Globus pallidus (tissue), 1 donor: ENCODE measurements around the gene PRDM13.
"Not testable (repeated sequence)": the region's sequence is repeated elsewhere in the genome, so short reads cannot be mapped to it uniquely, and the experiment has no call there.

Experiments
- DNase-seq: peaks from one replicate; pipeline ENCODE4 v3.0.0-alpha.2; 2015; ENCODE audit warnings: low spot score

Gene PRDM13

DNA sequence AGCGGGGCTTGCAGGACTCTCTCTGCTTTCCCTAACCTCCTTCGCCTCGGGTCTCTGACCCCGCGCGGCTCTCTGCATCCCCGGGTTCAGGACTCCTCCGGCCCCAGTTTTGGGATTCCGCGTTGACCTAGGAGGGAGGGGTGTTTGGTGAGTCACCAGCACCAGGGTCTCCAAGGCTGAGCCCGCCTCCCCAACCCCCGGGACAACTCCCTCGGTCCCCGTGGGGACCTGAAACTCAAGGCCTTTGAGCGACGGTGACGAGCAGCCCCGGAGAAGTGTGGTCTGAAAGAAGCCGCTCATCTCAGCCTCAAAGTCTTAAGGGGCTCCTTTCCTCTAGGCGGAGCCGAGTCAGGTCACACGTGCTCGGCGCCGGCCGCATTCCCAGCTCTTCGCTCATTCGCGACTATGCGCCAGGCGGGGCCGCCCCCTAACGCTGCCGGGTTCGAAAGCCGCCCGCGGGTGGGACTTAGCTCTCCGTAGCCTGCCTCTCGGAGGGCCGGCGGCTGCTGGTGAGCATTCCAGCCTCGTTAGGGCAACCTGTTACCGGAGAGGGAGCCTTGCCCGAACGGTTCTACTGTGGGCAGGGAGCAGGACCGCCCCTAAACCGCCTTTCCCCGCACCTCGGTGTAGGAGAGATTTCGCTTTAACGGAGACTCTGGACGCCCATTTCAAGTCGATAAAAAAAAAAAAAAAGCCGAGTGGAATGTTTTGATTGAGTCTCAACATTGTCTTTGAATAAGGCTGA, 3.0 kb upstream of the PRDM13 start:
- no peak for DNase-seq

DNA sequence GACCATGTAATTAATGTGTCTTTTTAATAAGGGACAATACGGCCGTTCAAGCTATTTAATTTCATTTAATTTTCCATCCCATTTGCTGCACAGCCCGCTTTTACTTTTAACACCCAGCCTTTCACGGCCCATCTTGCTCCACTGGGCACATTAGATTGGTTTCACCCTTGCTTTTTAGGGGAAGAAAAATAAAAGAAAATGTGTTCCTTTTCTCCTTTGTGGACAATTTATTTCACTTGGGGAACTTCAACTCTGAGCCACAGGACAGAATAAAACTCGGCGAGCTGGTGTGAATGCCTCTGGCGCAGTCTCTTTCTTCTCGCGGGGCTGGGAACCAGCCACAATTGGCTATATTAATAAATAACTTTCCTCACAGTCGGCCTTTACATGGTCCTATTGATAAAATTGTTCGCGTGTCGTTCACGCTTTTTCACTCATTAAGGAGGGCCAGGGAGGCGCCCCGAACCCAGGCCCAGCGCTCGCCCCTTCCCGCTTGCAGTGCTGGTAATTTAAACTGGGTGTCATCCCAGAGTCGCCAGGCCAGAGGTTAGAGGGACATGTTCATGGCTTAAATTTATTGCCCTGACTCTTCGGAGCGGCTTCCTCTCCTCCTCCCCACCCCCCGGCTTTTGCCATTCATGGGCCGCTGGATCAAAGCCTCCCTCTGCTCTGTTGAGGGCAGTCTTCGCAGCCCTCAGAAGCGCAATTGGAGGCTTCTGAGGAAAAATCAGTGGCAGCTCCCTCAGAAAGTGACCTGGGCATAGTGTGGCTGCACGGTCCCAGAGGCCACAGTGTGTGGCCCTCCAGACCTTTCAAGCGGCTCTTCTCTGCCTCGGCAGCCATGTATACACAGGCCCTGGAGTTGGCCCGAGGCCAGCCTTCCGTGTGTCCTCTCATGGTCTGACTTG, 2.2 kb upstream of the PRDM13 start:
- DNase-seq = no peak

DNA sequence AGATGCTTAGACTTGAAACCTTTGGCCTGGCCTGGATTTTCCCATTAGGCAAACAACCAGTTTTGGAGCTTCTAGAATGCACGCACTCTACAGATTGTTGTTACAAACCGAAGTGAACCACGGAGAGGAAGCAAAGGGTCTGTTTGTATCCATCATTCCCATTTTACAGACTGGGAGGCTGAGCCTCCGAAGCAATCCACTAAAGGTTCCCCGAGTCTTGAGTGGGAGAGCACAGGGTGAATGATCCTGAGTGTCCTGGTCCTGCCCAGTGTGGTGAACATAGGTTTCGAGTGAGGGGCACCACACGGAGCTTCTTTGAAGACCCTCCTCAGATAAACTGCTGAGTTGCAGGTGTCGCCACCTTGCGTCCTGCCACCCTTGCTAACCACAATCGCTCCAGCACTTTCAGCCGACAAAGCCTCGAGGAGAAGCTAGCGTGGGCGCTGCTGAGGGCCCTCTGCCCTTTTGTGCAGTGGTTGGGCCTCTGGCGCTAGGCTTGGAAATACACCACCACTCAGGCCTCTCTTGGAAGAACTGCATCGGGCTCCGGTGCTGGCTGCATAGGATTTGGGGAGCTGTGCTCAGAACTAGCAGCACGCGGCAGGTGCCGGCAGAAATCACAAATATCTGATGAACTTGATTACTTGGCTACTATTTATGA, 1.4 kb upstream of the PRDM13 start:
- no peak for DNase-seq

DNA sequence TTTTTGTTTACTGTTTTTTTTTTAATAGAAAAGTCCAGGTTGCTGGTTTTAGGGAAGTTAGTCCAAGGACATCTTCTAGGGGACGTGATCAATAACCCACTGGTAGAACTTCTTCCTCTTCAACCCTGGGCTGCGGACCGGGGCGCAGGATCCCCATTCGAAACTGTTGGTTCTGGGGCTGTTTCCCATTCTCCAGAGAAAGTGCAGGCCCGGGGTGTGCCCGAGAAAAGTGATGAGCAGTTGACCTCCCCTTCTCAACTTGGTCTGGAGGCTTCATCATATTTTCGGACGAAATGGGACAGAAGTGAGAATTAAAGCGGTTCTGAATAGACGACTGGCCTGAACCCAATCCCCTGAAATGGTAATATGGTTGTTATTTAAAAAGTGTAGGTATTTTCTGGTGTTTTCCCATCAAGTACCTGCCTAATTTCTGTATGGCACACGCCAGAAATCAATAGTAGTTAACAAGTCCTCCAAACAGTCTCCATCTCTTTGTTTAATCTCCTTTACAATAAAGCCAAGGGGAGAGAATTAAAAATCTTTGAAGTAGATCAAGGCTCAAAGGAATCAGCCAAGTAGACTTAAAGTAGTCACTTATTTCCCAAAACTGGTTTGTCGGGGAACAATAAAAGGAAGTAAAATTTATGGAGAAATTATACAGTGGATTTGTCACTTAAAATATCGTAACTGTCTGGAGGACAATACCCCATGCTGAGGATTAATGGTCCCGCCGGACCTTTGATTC, 550 bp upstream of the PRDM13 start:
- no peak for DNase-seq

DNA sequence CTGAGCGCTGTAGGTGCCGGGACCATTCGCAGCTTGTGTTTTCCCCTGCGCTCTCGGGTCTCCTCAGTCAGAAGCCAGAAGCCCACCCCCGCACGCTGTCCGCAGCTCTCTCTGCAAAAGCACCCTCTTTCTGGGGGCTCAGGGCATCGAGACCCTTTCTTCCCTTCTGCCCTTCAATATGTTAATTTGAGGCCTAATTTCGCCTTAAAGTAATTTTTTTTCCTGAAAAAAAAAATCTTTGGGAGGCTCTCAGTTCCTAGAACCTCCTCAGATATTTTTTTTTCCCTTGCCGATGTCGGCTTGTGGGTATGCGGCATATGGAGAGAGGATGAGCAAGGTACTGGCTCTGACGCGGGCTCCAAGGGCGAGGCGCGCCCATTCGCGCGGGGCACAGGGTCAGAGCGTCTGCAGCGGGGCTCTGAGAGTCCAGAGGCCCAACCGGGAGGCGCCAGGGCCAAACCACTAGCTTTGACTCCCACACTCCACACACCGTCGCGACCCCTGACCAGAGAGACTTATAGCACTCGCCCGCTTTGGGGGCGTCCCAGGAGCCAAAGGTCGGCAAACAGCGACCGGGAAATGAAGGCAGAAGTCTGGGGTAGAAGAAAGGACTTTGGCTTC, 893 bp downstream of the PRDM13 start:
- no peak for DNase-seq

DNA sequence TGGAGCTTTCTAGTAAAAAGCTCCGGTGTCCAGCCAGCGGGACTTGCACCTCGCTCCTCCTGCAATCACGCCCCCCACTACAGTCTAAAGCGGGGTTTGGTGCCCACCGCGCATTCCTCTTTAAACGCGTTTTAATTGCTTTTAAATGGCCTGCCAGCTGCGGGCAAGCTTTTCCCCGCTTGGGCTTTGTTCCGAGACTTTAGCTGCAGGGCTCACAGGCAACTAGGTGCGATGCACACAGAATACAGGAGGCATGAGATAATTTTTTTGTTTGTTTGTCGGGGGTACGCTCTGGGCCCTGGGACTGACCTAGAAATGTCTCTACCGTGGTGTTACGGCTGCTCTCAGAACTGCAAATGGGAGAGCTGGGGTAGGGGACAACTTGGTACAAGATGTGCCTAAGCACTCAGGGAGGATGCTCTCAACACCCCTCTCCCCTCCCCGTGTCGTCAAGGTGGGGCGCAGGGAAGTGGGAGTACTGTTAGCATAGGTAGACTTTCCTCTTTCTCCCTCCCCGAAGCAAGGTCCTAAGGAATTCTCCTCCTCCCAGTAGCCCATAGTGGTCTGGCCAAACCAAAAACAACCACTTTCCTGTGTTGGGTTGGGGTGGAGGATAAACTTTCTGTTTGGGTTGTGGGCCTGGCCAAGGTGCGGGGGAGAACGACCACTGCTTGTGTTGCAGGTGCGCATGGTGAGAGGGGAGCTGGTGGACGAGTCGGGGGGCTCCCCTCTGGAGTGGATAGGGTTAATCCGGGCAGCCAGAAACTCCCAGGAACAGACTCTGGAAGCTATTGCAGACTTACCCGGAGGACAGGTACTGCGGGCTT, 1.6 kb downstream of the PRDM13 start:
- no peak for DNase-seq

DNA sequence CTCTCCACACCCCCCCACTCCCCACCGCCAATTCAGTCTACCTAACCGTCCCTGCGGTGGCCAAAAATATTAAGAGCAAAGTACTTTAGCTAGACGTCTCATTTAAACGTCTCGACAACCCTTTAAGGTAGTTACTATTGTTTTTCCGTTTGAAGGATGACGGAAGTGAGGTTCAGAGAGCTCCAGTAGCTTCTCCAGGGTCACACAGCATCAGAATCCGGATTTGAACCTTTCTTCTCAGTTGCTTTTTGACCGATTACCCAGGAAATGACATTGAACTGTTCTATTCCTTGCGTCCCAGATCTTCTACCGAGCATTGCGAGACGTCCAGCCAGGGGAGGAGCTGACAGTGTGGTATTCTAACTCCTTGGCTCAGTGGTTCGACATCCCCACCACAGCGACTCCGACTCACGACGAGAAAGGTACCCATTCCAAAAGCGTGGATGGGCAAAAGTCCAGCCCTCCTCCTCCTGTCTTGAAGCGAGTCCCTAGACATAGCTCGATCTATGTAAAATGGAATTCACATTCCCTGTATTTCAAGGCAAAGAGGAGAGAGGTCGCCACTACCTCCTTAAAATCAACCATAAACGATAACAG, 2.4 kb downstream of the PRDM13 start:
- no peak for DNase-seq

DNA sequence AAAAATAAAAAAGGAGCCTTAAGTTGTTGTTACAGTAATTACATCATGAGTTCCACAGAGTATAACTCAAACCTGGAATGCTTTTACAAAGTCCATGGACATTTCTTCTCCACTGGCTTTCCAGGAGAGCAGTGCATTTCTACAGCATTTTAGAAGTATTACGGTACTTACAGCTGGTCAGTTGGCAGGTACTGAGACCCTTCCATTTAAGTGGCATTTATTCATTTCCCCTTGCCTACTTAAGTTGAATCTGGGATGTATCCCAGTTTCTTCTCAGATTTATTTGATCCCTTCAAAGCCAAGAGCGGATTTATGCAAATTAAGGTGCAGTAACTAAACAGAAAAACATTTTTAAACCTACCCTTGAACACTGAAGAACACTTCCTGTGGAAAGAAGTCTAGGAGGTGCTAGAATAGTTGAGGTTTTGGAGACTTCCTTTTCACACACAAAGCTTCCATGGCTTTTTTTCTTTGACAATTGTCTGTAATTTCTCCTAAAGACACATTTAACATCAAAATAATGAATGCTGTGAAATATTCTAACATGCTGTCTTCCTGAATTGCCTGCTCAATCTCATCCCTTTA, 3.4 kb downstream of the PRDM13 start:
- DNase-seq = no peak

DNA sequence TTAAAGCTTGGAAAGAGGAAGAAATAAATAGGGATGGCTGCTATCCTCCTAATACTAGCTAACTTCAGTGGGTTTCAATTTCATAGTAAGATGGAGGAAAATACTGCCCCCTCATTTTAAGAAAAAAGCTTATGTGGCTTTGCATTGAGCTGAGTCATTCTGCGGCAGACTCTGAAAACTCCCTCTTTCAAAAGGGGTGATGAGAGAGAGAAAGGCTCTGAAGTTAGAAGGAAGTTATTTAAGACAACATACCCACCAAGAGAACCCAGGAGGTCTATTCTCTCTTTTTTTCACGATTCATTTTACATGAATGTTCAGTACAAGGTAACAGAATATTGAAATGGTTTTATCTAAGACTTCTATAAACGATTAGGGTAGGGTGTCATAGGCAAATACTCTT, 4.5 kb downstream of the PRDM13 start:
- DNase-seq = no peak

DNA sequence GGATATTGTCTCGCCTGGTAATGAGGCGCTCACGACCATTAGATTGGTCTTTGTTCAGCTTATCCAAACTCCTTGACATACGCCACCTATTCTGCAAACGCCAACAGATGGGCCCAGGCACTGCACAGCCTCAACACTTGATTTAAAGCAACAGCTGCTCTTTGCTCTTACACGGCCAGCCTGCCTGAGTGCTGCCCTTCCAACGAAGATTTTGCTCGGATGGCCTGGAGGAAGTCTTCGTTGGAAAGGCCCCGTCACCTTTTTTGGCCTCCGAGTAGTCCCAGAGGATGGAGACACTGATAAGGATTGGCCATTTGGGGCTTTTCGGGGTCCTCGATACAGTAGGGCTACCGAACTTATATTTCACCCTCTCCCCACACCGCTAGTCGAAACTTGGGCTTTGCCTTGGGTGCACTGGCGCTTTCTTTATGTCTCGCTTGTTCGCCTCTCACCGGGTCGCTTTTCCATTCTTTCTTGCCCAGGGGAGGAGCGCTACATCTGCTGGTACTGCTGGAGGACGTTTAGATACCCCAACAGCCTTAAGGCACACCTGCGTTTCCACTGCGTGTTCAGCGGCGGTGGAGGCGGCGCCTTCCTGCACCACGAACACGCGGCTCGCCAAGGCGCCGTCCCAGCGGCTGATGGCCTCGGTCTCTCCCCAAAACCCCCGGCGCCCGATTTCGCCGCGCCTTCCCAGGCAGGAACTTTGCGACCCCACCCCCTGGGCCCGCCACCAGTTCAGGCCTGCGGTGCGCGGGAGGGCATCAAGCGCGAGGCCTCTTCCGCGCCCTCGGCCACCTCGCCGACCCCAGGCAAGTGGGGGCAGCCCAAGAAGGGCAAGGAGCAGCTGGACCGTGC, 6.1 kb downstream of the PRDM13 start:
- no peak for DNase-seq

DNA sequence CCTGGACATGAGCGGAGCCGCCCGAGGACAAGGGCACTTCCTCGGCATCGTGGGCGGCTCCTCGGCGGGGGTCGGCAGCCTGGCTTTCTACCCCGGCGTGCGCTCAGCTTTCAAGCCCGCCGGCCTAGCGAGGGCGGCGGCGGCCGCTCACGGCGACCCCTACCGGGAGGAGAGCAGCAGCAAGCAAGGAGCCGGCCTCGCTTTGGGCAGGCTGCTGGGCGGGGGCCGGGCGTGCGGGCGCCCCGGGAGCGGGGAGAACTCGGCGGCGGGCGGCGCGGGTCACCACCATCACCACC, 6.7 kb downstream of the PRDM13 start:
- no peak for DNase-seq

DNA sequence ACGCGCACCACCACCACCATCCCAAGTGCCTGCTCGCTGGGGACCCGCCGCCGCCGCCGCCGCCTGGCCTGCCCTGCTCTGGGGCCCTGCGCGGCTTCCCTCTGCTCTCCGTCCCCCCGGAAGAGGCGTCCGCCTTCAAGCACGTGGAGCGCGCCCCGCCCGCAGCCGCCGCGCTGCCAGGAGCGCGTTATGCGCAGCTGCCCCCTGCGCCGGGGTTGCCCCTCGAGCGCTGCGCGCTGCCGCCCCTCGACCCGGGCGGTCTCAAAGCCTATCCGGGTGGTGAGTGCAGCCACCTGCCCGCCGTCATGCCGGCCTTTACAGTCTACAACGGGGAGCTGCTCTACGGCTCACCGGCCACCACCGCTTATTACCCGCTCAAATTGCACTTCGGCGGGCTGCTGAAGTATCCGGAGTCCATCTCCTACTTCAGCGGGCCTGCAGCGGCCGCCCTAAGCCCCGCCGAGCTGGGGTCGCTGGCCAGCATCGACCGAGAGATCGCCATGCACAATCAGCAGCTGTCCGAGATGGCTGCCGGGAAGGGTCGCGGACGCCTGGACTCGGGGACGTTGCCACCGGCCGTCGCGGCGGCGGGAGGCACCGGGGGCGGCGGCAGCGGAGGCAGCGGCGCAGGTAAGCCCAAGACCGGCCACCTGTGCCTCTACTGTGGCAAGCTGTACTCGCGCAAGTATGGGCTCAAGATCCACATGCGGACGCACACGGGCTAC, 7.2 kb downstream of the PRDM13 start:
- DNase-seq = no peak

DNA sequence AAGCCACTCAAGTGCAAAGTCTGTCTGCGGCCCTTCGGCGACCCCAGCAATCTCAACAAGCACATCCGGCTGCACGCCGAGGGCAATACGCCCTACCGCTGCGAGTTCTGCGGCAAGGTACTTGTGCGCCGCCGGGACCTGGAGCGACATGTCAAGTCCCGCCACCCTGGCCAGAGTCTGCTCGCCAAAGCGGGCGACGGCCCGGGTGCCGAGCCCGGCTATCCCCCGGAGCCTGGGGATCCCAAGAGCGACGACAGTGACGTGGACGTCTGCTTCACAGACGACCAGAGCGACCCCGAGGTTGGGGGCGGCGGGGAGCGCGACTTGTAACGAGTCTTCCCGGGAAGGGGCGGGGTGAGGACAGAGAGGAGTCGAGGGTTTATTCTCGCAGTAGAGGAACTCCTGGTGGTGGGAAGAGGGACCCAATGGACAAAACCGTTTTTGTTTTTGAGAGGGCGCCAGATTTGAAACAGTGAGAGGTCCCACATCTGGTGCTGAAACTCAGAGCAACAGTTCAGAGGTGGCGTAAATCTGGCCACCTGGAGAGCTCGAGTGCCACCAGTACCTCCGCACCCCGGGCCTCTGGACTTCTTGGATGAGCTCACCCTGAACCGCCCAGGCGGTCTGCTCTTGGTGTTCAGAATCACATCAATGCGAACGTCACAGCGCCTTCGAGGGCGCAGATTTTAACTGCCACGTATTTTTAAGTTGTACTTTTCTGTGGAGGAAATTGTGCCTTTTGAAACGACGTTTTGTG, 8.0 kb downstream of the PRDM13 start:
- no peak for DNase-seq

DNA sequence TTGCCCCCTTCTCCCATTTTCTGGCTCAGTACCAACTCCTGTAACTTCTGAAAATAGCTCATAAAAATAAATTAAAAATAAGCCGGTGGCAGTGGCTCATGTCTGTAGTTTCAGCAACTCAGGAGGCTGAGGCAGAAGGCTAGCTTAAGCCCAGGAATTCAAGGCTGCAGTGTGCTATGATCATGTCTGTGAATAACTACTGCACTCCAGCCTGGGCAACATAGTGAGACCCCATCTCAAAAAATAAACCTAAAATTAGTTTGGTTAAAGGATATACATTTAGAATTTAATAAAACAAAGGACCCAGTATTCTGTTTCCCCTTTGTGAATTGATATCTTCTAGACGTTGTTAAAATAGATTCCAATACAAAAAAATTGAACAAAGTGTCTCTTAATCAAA, 10.5 kb downstream of the PRDM13 start:
- no peak for DNase-seq

DNA sequence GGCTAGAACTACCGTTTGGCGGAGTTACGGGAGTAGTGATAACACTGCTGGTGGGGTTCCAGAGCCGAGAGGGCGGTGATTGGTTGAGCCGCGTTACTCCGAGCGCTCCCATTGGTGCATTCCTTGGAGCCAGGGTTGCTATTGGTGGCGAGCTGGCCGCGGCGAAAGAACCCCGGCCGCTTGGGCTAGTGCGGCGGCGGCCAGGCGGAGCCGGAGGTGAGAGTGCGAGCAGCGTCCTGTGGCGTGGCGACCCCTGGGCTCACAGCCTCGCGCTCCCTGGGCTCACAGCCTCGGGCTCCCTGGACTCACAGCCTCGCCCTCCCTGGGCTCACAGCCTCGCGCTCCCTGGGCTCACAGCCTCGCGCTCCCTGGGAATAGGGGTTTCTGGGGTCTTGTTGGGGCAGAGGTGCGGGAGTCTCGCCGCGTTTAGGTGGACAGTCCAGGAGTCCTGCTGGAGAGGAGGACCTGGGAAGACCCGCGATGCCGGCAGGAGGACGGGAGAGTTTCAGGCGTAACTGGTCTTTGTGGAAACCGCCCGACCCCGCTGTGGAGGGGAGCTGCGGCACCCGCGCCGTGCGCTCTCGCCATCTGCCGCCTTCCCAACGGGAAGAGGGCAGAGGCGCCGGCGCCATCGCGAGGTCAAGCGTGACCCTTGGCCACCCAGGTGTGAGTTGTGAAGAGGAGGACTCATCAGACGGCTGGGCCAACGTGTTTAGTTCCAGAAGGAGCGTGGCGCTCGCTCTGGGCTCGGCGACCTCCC, 12.2 kb downstream of the PRDM13 start:
- no peak for DNase-seq

DNA sequence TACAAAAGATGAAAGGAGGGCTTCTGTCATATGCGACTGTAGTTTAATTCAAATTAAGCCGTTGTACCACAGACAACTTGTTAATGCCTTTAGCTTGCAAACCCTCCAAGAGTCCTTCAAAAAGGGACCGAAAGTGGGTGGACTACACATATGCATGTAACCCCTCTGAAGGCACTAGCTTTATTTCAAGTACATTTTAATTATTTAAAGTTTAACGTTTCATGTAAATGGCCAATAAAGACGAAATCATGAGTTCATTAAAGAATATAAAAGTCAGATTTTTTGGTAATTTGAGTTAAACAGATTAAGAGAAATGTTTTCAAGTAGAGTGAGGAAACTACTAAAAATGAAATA, 12.8 kb downstream of the PRDM13 start:
- DNase-seq = no peak

DNA sequence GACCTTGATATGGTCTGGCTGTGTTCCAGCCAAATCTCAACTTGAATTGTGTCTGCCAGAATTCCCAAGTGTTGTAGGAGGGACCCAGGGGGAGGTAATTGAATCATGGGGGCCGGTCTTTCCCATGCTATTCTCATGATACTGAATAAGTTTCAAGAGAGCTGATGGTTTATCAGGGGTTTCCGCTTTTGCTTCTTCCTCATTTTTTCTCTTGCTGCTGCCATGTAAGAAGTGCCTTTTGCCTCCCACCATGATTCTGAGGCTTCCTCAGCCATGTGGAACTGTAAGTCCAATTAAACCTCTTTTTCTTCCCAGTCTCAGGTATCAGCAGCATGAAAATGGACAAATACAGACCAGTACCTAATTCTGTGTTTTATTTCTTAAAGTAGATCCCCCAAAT, 15.4 kb downstream of the PRDM13 start:
- not testable (repeated sequence) for DNase-seq
